H1 (cell line): ENCODE data around the gene WDFY4. TPM values are rescaled to one million over a fixed set of nuclear protein-coding genes. Genes with fewer than 3 reads are reported as not detected.

ENCODE experiments used
- CTCF ChIA-PET: fragments of 300-600 bp; sonication (Branson Sonifier 250); formaldehyde crosslinking; loops from one replicate; lab custom pipeline; 2021; ENCODE audit not compliant: partially characterized antibody; lab: Charles Lee
- POLR2A ChIA-PET: fragments of 300-600 bp; sonication (Branson Sonifier 250); formaldehyde crosslinking; loops from one replicate; lab custom pipeline; 2021; ENCODE audit warnings: inconsistent platforms; ENCODE audit not compliant: partially characterized antibody; lab: Charles Lee
- DNase-seq, 2 experiments: peaks; one replicate each; pipeline versions ENCODE4 v3.0.0 to v3.0.0-alpha.2; 2010 to 2022; ENCODE audit warnings: low spot score in 2 of 2, low read depth in 1 of 2, mixed read lengths in 1 of 2
- FAIRE-seq: peaks from 2 replicates; lab custom pipeline; 2011; peaks lifted over from hg19 to GRCh38; lab: Jason Lieb, UNC
- H2AFZ ChIP-seq: 2 replicates; pipeline ENCODE4 v1.8.1; 2012; ENCODE audit warnings: low read length, inconsistent platforms
- H2AK5ac ChIP-seq: 2 replicates; pipeline ENCODE4 v1.6.1; 2013; ENCODE audit warnings: low read depth, low read length
- H2BK120ac ChIP-seq: replicated peaks from 2 replicates; pipeline ENCODE3; 2013; ENCODE audit warnings: low read depth, low read length, inconsistent platforms
- H2BK12ac ChIP-seq: 2 replicates; pipeline ENCODE4 v1.6.1; 2013; ENCODE audit warnings: low read depth, low read length
- H2BK15ac ChIP-seq: 2 replicates; pipeline ENCODE4 v1.6.1; 2013; ENCODE audit warnings: low read length
- H2BK20ac ChIP-seq: 2 replicates; pipeline ENCODE4 v1.6.1; 2013; ENCODE audit warnings: low read length
- H2BK5ac ChIP-seq: 2 replicates; pipeline ENCODE4 v1.6.1; 2013; ENCODE audit warnings: low read depth, low read length
- H3K14ac ChIP-seq: 2 replicates; pipeline ENCODE4 v1.6.1; 2013; ENCODE audit warnings: inconsistent platforms; ENCODE audit not compliant: insufficient read length
- H3K18ac ChIP-seq: 2 replicates; pipeline ENCODE4 v1.6.1; 2013; ENCODE audit warnings: low read length; ENCODE audit errors: extremely low read depth
- H3K23ac ChIP-seq: 2 replicates; pipeline ENCODE4 v1.6.1; 2013; ENCODE audit warnings: inconsistent platforms; ENCODE audit not compliant: insufficient read length
- H3K23me2 ChIP-seq: 2 replicates; pipeline ENCODE4 v1.6.1; 2013; ENCODE audit warnings: low read depth, low read length
- H3K27ac ChIP-seq: 2 replicates; pipeline ENCODE4 v1.6.1; 2011; ENCODE audit warnings: low read depth, low read length, inconsistent platforms
- H3K27me3 ChIP-seq, 4 experiments: replicated peaks in 1 of 4; 1 replicate in 1 of 4; 2 replicates in 3 of 4; pipeline versions ENCODE4 v1.6.1 to v1.8.1; 2011 to 2013; ENCODE audit warnings: low read length in 3 of 4, mild to moderate bottlenecking in 3 of 4, inconsistent platforms in 2 of 4, mixed read lengths in 2 of 4, moderate library complexity in 1 of 4; ENCODE audit not compliant: control insufficient read depth in 3 of 4, insufficient read depth in 3 of 4; ENCODE audit errors: extremely low read depth in 1 of 4
- H3K36me3 ChIP-seq, 4 experiments: 2 replicates each; pipeline versions ENCODE4 v1.6.1 to v1.8.1; 2011 to 2013; ENCODE audit warnings: mild to moderate bottlenecking in 4 of 4, low read length in 3 of 4, moderate library complexity in 2 of 4, control low read depth in 1 of 4, inconsistent platforms in 1 of 4; ENCODE audit not compliant: insufficient read depth in 4 of 4, control insufficient read depth in 2 of 4
- H3K4ac ChIP-seq: replicated peaks from 2 replicates; pipeline ENCODE3; 2013; ENCODE audit warnings: low read length, low read depth, mixed read lengths, inconsistent platforms; ENCODE audit not compliant: insufficient read length
- H3K4me1 ChIP-seq, 4 experiments: replicated peaks in 1 of 4; 1 replicate in 1 of 4; 2 replicates in 3 of 4; pipeline versions ENCODE4 v1.6.1 to v1.8.1; 2011 to 2013; ENCODE audit warnings: low read length in 3 of 4, inconsistent platforms in 2 of 4, mixed read lengths in 1 of 4; ENCODE audit not compliant: insufficient read depth in 4 of 4, control insufficient read depth in 3 of 4
- H3K4me2 ChIP-seq, 2 experiments: 2 replicates each; pipeline versions ENCODE4 v1.6.1 to v1.8.1; 2011 to 2013; ENCODE audit warnings: low read depth in 2 of 2, low read length in 2 of 2, control low read depth in 1 of 2, inconsistent platforms in 1 of 2, mild to moderate bottlenecking in 1 of 2; ENCODE audit not compliant: insufficient read depth in 1 of 2
- H3K4me3 ChIP-seq, 4 experiments: fragments of 200-600, 300-600 bp in 1 of 4; sonication (generic), shearing (Covaris generic), sonication (Bioruptor Twin) in 1 of 4; 2 replicates each; pipeline versions ENCODE4 v1.5.1 to v1.8.1; 2011 to 2016; ENCODE audit warnings: low read length in 4 of 4, low read depth in 3 of 4, control low read depth in 2 of 4, inconsistent platforms in 2 of 4, mild to moderate bottlenecking in 2 of 4, mixed read lengths in 1 of 4, moderate library complexity in 1 of 4; ENCODE audit not compliant: insufficient read depth in 2 of 4; ENCODE audit errors: extremely low read depth in 1 of 4
- H3K56ac ChIP-seq: replicated peaks from 2 replicates; pipeline ENCODE3; 2013; ENCODE audit warnings: low read depth, mild to moderate bottlenecking, mixed read lengths, low read length, inconsistent platforms; ENCODE audit not compliant: insufficient read length
- H3K79me1 ChIP-seq: 2 replicates; pipeline ENCODE4 v1.6.1; 2013; ENCODE audit warnings: low read depth, low read length, control low read depth
- H3K79me2 ChIP-seq, 2 experiments: 2 replicates each; pipeline versions ENCODE4 v1.6.1 to v1.8.1; 2012 to 2013; ENCODE audit warnings: low read length in 2 of 2, mild to moderate bottlenecking in 2 of 2, inconsistent platforms in 1 of 2; ENCODE audit not compliant: insufficient read depth in 2 of 2, control insufficient read depth in 1 of 2
- H3K9ac ChIP-seq, 4 experiments: replicated peaks in 1 of 4; 1 replicate in 1 of 4; 2 replicates in 3 of 4; pipeline versions ENCODE4 v1.6.1 to v1.8.1; 2011 to 2013; ENCODE audit warnings: low read depth in 3 of 4, low read length in 3 of 4, control low read depth in 2 of 4, mild to moderate bottlenecking in 2 of 4, moderate library complexity in 2 of 4, inconsistent platforms in 1 of 4; ENCODE audit errors: extremely low read depth in 1 of 4
- H3K9me3 ChIP-seq, 2 experiments: 2 replicates each; pipeline versions ENCODE4 v1.6.1 to v1.8.1; 2012 to 2013; ENCODE audit warnings: mild to moderate bottlenecking in 2 of 2, moderate library complexity in 2 of 2, control low read depth in 1 of 2, inconsistent platforms in 1 of 2, low read depth in 1 of 2, low read length in 1 of 2, mixed read lengths in 1 of 2; ENCODE audit not compliant: insufficient read depth in 2 of 2
- H4K20me1 ChIP-seq, 2 experiments: replicated peaks in 1 of 2; 2 replicates each; pipeline versions ENCODE3 to v1.8.1; 2011 to 2013; ENCODE audit warnings: inconsistent platforms in 2 of 2, low read length in 2 of 2, mild to moderate bottlenecking in 1 of 2; ENCODE audit not compliant: insufficient read depth in 2 of 2, control insufficient read depth in 1 of 2
- H4K5ac ChIP-seq: 2 replicates; pipeline ENCODE4 v1.6.1; 2013; ENCODE audit warnings: low read length, low read depth, mixed read lengths, inconsistent platforms; ENCODE audit not compliant: insufficient read length
- H4K8ac ChIP-seq: 2 replicates; pipeline ENCODE4 v1.8.0; 2013; ENCODE audit warnings: mild to moderate bottlenecking, moderate library complexity, low read length, inconsistent platforms; ENCODE audit not compliant: insufficient read depth; ENCODE audit errors: extremely low read depth
- H4K91ac ChIP-seq: replicated peaks from 2 replicates; pipeline ENCODE3; 2013; ENCODE audit warnings: low read length, mixed read lengths, inconsistent platforms; ENCODE audit not compliant: insufficient read length
- SIX5 ChIP-seq: IDR thresholded peaks from 2 replicates; pipeline ENCODE4 v1.6.1; 2011; ENCODE audit warnings: mild to moderate bottlenecking, low read depth, low read length
- YY1 ChIP-seq: IDR thresholded peaks from 2 replicates; pipeline ENCODE4 v1.6.1; 2011; ENCODE audit warnings: low read depth, mild to moderate bottlenecking, low read length
- WGBS, 2 experiments: shearing (Covaris generic) in 1 of 2; methylation state at CpG; one replicate each; pipeline versions ENCODE4 v1.1.6 to v1.1.7; 2013 to 2015; ENCODE audit warnings: low lambda C conversion rate in 2 of 2, mixed read lengths in 2 of 2, inconsistent platforms in 1 of 2, low coverage in 1 of 2, missing lambda C conversion rate in 1 of 2; ENCODE audit not compliant: insufficient replicate concordance in 2 of 2, insufficient coverage in 1 of 2, insufficient read length in 1 of 2; ENCODE audit errors: extremely low coverage in 1 of 2, missing lambda C conversion rate in 1 of 2; 5-methylcytosine and 5-hydroxymethylcytosine counted together
- polyA plus RNA-seq, 7 experiments: library from polyadenylated mRNA; depleted of rRNA in 3 of 7; stranded (reverse) in 5 of 7; unstranded in 2 of 7; fragments of >200 nt in 5 of 7; fragments of 200-250 nt in 2 of 7; gene quantifications; 1 replicate in 5 of 7; 2 replicates in 1 of 7; 4 replicates in 1 of 7; pipeline versions ENCODE4 v1.2.1 to v1.2.3, GENCODE V29; 2011 to 2013; ENCODE audit warnings: missing spikeins in 2 of 7, mixed read lengths in 2 of 7
- total RNA-seq: library from RNA; stranded (reverse); fragmentation: NEBNext Ultra II Directional; extraction: Animal tissue kit (Norgen Biotek cat#: 25700); gene quantifications from 2 replicates; pipeline ENCODE4 v1.2.1, GENCODE V29; 2021
- TF ChIP-seq, protein P1 (sequence below), 3 experiments: IDR thresholded peaks; 1 replicate in 2 of 3; 2 replicates in 1 of 3; pipeline versions ENCODE4 v1.5.1 to v1.6.1; 2011; ENCODE audit warnings: low read length in 3 of 3, mild to moderate bottlenecking in 3 of 3, inconsistent platforms in 2 of 3, low read depth in 1 of 3, moderate library complexity in 1 of 3; ENCODE audit not compliant: insufficient read depth in 1 of 3; ENCODE audit errors: control extremely low read depth in 1 of 3

Gene WDFY4
- total and polyA plus RNA-seq, 2 of the 8 experiments (the other 6 are each of a cell fraction or from before 2014, with no cell fraction given), result not detected

GRCh38 chr10:48779546-48780152, 95.0 kb downstream of the WDFY4 start:
- Histone ChIP-seq H3K79me1 (no peaks in the 10 kb centered on the region), H4K20me1 (no peaks in the 10 kb centered on the region), H3K23me2 (no peaks in the 10 kb centered on the region), H3K9me3 (no peaks in the 10 kb centered on the region), H3K4me1 (peaks cover 0 to 2% (median 0%) of the 10 kb centered on the region in 4 experiments; a peak in 1 of 7 replicates), H4K5ac (no peak overlapping the region), H3K4me3 (no peak overlapping the region), H3K18ac (no peak overlapping the region), H3K36me3 (no peaks in the 10 kb centered on the region), H2BK15ac (no peak overlapping the region), H3K4ac (no peak overlapping the region), H4K91ac (no peak overlapping the region), H2BK120ac (no peak overlapping the region), H2BK12ac (0 out of 2 replicates have a peak overlapping the region, but pooled peaks have one; percentile 17), H2BK5ac (no peak overlapping the region; the same call in 1 of the 2 replicates), H2BK20ac (no peak overlapping the region), H3K14ac (peak overlapping the region; percentile 77), H2AFZ (no peak overlapping the region), H3K23ac (peak overlapping the region; percentile 40), H3K9ac (no peak overlapping the region), H4K8ac (no peak overlapping the region), H3K79me2 (no peaks in the 10 kb centered on the region), H3K27me3 (no peaks in the 10 kb centered on the region), H2AK5ac (no peak overlapping the region), H3K27ac (no peak overlapping the region), H3K4me2 (no peak overlapping the region), H3K56ac (no peak overlapping the region)
- 89% methylated on average over 6 of the region's 6 CpGs; no CpG with 5 or more reads in 1 of the 2 experiments for WGBS, 2 experiments
- FAIRE-seq (no peak), DNase-seq (no peak)
- no peak for TF ChIP-seq YY1
- TF ChIP-seq, protein P1, sequence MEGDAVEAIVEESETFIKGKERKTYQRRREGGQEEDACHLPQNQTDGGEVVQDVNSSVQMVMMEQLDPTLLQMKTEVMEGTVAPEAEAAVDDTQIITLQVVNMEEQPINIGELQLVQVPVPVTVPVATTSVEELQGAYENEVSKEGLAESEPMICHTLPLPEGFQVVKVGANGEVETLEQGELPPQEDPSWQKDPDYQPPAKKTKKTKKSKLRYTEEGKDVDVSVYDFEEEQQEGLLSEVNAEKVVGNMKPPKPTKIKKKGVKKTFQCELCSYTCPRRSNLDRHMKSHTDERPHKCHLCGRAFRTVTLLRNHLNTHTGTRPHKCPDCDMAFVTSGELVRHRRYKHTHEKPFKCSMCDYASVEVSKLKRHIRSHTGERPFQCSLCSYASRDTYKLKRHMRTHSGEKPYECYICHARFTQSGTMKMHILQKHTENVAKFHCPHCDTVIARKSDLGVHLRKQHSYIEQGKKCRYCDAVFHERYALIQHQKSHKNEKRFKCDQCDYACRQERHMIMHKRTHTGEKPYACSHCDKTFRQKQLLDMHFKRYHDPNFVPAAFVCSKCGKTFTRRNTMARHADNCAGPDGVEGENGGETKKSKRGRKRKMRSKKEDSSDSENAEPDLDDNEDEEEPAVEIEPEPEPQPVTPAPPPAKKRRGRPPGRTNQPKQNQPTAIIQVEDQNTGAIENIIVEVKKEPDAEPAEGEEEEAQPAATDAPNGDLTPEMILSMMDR (IDR thresholded peaks at IDR 0.05; ENCODE audit: control extremely low read depth in 1 of 3, insufficient read depth in 1 of 3, low read depth in 1 of 3, low read length in 3 of 3), result no peak
- TF ChIP-seq SIX5, result no peak
- ChIA-PET POLR2A (no interaction called here), CTCF (no interaction called here)
